Cardiac septum (tissue), 1 donor: Measurements from ENCODE around the gene POMP. TPM values are rescaled to one million over a fixed set of nuclear protein-coding genes. Genes with fewer than 3 reads are reported as not detected.
"Not testable (repeated sequence)": the region's sequence is repeated elsewhere in the genome, so short reads cannot be mapped to it uniquely, and the experiment has no call there.

Source experiments
- DNase-seq: peaks from one replicate; pipeline ENCODE4 v3.0.0-alpha.2; 2020; ENCODE audit warnings: low spot score
- intact Hi-C: fragments of 100-400 bp; cut with DNase I; formaldehyde crosslinking; loops from one replicate; pipeline ENCODE4 v1.14.0; 2022
- total RNA-seq: library from RNA; stranded (reverse); fragmentation: NEBNext Ultra II Directional; extraction: Animal tissue kit (Norgen Biotek cat#: 25700); gene quantifications from one replicate; pipeline ENCODE4 v1.2.1, GENCODE V29; 2021
- donor health status: DM: no; HTN: no; CAD: no.

The POMP gene
- total RNA-seq, 1 donor from 2014 or later: 82.8 TPM

DNA sequence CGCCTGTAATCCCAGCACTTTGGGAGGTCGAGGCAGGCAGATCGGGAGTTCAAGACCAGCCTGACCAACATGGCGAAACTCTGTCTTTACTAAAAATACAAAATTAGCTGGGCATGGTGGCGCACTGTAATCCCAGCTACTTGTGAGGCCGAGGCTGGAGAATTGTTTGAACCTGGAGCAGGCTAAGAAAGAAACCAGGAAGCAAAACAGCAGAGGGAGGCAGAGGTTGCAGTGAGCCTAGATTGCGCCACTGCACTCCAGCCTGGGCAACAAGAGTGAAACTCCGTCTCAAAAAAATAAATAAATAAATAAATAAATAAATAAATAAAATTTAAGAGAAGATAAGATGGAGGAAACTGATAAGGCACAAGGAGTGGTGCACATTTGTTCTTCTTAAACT, 24.2 kb downstream of the POMP start:
- intact Hi-C loops: loop anchor here (5.0 kb wide), 1 partner anchor 114 kb away; no protein-coding TSS in a partner anchor
- not testable (repeated sequence) for DNase-seq

- no peak for DNase-seq
- intact Hi-C loops: loop anchor here (5.0 kb wide), 1 partner anchor 113 kb away; no protein-coding TSS in a partner anchor
Measured at GRCh38 chr13:28684257-28684656, 25.3 kb downstream of the POMP start.

- intact Hi-C loops: no loop called here
- DNase-seq: no peak
Measured at GRCh38 chr13:28685114-28685513, 26.2 kb downstream of the POMP start.

DNA sequence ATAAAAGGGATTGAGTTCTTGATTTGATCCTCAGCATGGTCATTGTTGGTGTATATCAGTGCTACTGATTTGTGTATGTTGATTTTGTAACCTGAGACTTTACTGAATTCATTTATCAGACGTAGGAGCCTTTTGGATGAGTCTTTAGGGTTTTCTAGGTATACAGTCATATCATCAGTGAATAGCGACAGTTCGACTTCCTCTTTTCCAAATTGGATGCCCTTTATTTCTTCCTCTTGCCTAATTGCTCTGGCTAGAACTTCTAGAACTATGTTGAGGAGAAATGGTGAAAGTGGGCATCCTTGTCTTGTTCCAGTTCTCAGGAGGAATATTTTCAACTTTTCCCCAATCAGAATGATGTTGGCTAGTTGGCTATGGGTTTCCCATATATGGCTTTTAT, 27.0 kb downstream of the POMP start:
- intact Hi-C loops: no loop called here
- DNase-seq: no peak

DNA sequence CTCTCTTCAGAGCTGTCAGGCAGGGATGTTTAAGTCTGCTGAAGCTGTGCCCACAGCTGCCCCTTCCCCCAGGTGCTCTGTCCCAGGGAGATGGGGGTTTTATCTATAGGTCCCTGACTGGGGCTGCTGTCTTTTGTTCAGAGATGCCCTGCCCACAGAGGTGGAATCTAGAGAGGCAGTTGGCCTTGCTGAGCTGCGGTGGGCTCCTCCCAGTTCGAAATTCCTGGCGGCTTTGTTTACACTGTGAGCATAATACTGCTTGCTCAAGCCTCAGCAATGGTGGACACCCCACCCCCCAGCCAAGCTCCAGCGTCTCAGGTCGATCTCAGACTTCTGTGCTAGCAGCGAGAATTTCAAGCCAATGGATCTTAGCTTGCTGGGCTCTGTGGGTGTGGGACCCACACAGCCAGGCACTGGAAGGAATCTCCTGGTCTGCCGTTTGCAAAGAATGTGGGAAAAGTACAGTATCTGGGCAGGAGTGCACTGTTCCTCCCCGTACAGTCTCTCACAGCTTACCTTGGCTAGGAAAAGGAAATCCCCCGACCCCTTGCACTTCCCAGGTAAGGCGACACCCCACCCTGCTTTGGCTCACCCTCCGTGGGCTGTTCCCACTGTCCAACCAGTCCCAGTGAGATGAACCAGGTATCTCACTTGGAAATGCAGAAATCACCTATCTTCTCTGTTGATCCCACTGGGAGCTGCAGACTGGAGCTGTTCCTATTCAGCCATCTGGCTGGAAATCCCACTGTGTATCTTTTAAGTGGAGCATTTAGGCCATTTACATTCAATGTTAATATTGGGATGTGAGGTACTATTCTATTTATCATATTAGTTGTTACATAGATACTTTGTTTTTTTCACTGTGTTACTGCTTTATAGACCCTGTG, 34.9 kb downstream of the POMP start:
- DNase-seq, intact Hi-C loops: not testable (repeated sequence)

DNA sequence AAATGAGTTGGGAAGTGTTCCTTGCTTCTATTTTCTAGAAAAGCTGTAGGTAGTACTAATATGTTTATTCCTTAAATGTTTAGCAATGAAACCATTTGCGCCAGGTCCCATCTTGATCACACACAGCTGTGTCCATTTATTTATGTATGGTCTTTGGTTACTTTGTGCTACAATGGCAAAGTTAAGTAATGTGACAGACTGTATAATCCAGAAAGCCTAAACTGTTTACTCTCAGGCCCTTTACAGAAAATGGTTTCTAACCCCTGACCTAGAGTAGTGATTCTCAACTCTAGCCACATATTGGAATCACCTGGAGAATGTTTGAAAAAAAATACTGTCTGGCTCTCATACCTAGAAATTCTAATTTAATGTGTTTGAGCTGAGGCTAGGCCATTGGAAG, 38.5 kb downstream of the POMP start:
- no peak for DNase-seq
- intact Hi-C loops: no loop called here

DNA sequence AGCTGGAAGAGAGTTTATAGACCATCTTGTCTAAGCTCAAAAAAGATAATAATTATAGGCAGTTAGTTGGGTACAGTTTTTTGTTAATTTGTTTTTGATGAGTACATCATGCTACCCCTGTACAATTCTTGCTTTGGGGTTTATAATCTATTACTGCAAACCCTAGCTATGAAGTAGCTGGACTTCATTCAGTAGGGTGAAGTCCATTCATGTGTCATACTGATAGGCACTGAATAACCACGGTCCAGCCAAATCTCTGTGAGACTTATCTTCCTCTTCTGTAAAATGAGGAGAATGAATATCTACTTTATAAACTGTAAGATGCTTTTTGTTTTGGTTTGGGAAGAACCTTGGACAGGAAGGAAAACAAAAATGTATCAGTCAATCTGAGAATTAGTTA, 40.3 kb downstream of the POMP start:
- intact Hi-C loops: no loop called here
- no peak for DNase-seq

DNA sequence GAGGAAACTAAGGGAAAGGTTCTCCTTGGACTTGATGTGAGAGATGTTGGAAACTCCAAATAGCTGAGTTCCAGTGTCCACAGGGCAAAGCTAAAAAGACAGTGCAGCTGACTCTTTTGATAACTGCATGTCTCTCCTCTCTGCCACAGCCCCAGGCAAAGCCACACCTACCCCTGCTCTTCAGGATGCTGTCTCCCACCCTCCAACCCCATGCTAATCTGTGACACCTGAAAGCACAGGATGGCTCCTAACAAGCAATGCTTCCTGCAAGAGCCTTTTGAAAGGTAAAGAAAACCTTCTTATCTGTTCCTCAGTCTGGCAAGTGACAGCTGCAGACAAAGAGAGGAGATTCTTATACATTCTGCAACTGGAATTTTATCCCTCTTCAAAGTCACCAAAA, 45.4 kb downstream of the POMP start:
- no peak for DNase-seq
- intact Hi-C loops: no loop called here

- intact Hi-C loops: no loop called here
- DNase-seq: no peak
Measured at GRCh38 chr13:28704919-28705318, 46.0 kb downstream of the POMP start.

- no peak for DNase-seq
- intact Hi-C loops: no loop called here
Measured at GRCh38 chr13:28705461-28706083, 46.6 kb downstream of the POMP start.

GRCh38 chr13:28707629-28708427, 48.9 kb downstream of the POMP start:
- intact Hi-C loops: no loop called here
- DNase-seq: no peak

- intact Hi-C loops: no loop called here
- DNase-seq: no peak
Measured at GRCh38 chr13:28710161-28710560, 51.2 kb downstream of the POMP start.

DNA sequence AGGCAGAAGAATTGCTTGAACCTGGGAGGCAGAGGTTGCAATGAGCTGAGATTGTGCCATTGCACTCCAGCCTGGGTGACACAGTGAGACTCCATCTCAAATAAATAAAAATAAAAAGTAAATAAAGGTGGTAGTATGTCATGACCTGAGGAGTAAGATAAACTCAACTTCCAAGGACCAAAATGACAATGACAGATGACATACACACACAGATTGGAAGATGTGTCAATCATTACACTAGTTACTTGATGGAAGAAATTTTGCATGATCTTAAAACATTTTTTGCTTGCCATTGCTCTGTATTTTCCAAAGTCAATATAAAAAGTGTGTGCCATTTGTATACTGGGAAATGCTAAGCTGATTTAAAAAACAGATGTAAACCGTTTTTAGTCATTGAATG, 55.7 kb downstream of the POMP start:
- no peak for DNase-seq
- intact Hi-C loops: loop anchor here (5.0 kb wide), 1 partner anchor 57 kb away; the partner anchor contains the start of gene POMP

DNA sequence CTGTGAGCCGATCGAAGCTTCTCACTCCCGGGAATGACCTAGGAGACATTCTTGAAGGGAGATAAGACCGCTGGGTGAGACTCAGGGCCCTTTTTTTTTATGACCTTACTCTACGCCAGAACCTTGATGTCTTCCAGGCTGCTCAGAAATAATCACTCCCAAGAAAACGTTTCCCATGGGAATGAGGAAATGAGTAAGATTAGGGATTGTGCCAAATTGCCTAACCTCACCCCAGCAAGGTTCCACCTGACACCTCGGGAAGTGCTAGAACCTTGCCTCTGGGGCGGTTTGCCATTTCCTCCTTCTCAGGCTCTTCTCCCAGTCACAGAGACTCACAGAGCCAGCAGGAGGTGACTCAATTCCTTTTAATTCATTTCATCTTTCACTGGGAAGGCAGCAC, 57.6 kb downstream of the POMP start:
- peak; percentile 79 for DNase-seq
- intact Hi-C loops: loop anchor here (5.0 kb wide), 1 partner anchor 59 kb away; the partner anchor contains the start of gene POMP

- intact Hi-C loops: loop anchor here (5.0 kb wide), 1 partner anchor 60 kb away; the partner anchor contains the start of gene POMP
- DNase-seq: no peak
Measured at GRCh38 chr13:28717170-28717569, 58.2 kb downstream of the POMP start.

DNA sequence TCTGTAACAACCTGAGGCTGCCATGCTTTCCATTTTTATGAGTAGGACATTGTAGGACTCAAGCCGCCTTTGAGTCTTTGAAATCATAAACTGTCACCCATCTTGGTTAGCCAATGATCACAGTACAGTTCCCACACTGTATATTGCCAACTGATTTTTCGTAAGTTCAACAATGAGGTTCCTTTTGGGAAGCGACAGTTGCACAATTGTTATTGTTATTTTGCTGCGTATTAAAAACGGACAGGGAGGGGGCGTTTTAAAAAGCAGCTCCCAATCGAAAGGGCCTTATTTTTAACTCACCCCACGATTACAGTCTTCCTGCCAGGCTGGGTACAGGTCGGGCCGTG, 59.2 kb downstream of the POMP start:
- DNase-seq: no peak

GRCh38 chr13:28718543-28719226, 59.8 kb downstream of the POMP start, which contains the start of gene SLC46A3:
TSS of gene SLC46A3 (minus strand) at chr13:28718970. CDS start at chr13:28717998, 972 bp downstream.
- intact Hi-C loops: loop anchor here (1.0 to 5.0 kb wide), 3 partner anchors 36 to 78 kb away; partner anchors contain the start of gene POMP

More for the DNA sequence above, 59.2 kb downstream of the POMP start:
- intact Hi-C loops: loop anchor here (1.0 to 5.0 kb wide), 3 partner anchors 37 to 78 kb away; partner anchors contain the start of gene POMP

DNA sequence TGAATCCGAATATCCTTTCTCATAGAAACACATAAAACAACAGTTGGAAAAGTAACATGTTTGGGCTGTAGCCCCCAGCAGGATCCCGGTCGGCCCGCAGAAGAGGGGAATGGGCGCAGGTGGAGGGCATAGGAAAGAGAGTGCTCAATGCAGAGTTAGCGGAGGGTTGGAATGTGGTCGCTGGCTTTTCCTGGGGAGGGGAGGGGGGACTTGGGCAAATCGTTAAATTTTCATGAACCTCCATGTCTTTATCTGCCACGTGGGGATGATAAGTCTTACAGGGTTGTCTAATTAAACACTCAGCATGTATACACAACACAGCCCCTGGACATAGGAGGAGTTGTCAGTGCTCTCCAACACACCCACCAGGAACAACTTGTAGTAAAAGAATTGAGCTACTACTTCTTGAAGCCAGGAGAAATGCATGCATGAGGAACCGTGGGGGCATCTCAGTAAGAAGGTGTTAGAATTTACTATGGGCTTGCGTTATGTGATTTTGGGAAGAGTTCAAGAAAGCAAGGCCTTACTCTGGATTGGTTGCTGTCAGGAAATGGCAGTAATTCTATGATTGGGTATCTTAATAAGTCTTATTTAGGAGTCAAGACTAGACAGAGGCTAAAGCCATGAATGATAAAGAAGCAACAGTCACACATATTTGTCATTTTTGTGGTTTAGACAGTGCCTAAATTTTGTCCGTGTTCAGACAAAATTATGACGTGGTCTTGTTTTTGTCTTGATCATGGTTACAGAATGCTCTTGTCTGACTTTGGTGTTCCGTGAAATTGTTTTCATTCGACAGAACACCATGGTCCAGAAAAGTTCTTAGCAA, 60.5 kb downstream of the POMP start:
- intact Hi-C loops: loop anchor here (2.0 to 5.0 kb wide), 2 partner anchors 35 to 62 kb away; partner anchors contain the start of gene POMP
- DNase-seq: no peak

More at GRCh38 chr13:28718543-28719226, 59.8 kb downstream of the POMP start, which contains the start of gene SLC46A3:
- DNase-seq: peak; percentile 99
